Suprapubic skin (tissue), 4 donors: ENCODE data around the gene CNDP1. TPM values are rescaled to one million over a fixed set of nuclear protein-coding genes. Genes with fewer than 3 reads are reported as not detected.
"Not testable (repeated sequence)": the region's sequence is repeated elsewhere in the genome, so short reads cannot be mapped to it uniquely, and the experiment has no call there.

Experiments used
- DNase-seq, 2 donors: peaks; one replicate each; pipeline ENCODE4 v3.0.0-alpha.2; 2019; ENCODE audit warnings: low spot score in 2 of 2
- H3K27ac ChIP-seq: fragments of 200-600 bp; sonication (generic); one replicate; pipeline ENCODE4 v1.5.1; 2019
- H3K27me3 ChIP-seq: fragments of 200-600 bp; sonication (generic); one replicate; pipeline ENCODE4 v1.5.1; 2019
- H3K36me3 ChIP-seq: fragments of 200-600 bp; sonication (generic); one replicate; pipeline ENCODE4 v1.5.1; 2019
- H3K4me1 ChIP-seq: fragments of 200-600 bp; sonication (generic); one replicate; pipeline ENCODE4 v1.5.1; 2019
- H3K4me3 ChIP-seq: fragments of 200-600 bp; sonication (generic); one replicate; pipeline ENCODE4 v1.5.1; 2019; ENCODE audit warnings: mild to moderate bottlenecking
- H3K9me3 ChIP-seq: fragments of 200-600 bp; sonication (generic); one replicate; pipeline ENCODE4 v1.5.1; 2019
- EP300 ChIP-seq: sonication (generic); formaldehyde crosslinking; IDR thresholded peaks from one replicate; pipeline ENCODE4 v1.6.1; 2017; ENCODE audit warnings: antibody characterized with exemption
- POLR2A ChIP-seq, 2 donors: fragments of 450-650 bp; IDR thresholded peaks; one replicate each; pipeline ENCODE4 v1.6.1; 2017; ENCODE audit warnings: antibody characterized with exemption in 2 of 2, mild to moderate bottlenecking in 2 of 2, moderate library complexity in 2 of 2
- POLR2AphosphoS5 ChIP-seq, 3 donors: sonication (generic); formaldehyde crosslinking; IDR thresholded peaks; one replicate each; pipeline ENCODE4 v1.6.1; 2017; ENCODE audit warnings: antibody characterized with exemption in 3 of 3
- WGBS: methylation state at CpG from one replicate; pipeline ENCODE4 v1.1.5; 2018; 5-methylcytosine and 5-hydroxymethylcytosine counted together
- total RNA-seq, 4 donors: library from RNA; depleted of rRNA; stranded (reverse); fragments of >200 nt; gene quantifications; one replicate each; pipeline ENCODE4 v1.1.0, GENCODE V29; 2016
- TF ChIP-seq, protein P1 (sequence below), 2 donors: fragments of 200-600 bp in 1 of 2; fragments of 450-650 bp in 1 of 2; sonication (generic) in 1 of 2; IDR thresholded peaks; one replicate each; pipeline ENCODE4 v1.5.1; 2016 to 2019; ENCODE audit warnings: antibody characterized with exemption in 2 of 2, mild to moderate bottlenecking in 1 of 2, moderate library complexity in 1 of 2

CNDP1 gene
- total RNA-seq, 4 donors from 2014 or later: 0.21 to 1.1 (median 0.97) TPM; not detected in 1

DNA sequence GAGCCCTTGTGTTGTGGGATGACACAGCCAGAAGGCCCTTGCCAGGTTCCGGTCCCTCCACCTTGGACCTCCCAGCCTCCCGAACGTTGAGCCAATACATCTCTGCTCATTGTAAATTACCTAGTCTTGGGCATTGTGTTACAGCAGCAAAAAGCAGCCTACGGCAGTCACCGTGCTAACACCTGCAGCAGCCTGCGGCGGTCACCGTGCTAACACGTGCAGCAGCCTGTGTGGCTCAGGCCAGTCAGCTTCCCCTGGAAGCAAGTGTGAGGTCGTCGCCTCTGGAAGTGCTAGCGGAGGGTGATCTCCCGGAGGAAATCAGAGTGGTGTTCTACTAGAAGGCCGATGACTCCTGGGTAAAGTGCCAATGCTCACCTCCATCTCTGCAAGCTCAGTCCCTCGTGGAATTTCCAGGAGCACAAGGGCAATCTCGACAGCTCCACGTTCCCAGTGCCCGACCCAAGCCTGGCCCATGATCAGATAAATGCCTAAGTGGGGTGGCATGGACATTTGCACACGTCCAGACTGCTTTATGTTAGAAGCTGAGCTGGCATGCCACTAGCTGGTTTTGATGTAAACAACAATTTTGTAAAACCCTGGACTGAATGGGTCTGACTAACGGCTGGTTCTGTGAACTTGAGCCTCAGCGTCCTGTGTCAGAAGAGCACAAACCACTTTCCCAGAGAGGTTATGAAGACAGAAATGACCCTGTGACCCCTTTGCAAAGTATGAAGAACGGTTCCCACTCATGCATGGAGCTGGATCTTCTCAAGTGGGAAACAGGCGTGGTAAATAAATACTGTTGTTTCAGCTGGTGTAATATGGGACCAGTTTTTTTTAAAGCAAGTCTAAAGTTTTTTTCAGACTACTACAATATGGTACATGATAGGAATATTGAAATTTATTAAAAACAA, 11.4 kb upstream of the CNDP1 start:
- peaks cover 40% of the 10 kb centered on the region for H3K36me3 ChIP-seq
- no peaks in the 10 kb centered on the region for H3K27me3 ChIP-seq
- H3K4me3 ChIP-seq: no peak overlapping the region
- H3K9me3 ChIP-seq: no peaks in the 10 kb centered on the region
- peaks cover 4% of the 10 kb centered on the region for H3K4me1 ChIP-seq
- no peak overlapping the region for H3K27ac ChIP-seq
- DNase-seq: peak in 1 of 2 donors; percentile 49
- 89% methylated on average over 18 of the region's 23 CpGs for WGBS
- TF ChIP-seq, protein P1, sequence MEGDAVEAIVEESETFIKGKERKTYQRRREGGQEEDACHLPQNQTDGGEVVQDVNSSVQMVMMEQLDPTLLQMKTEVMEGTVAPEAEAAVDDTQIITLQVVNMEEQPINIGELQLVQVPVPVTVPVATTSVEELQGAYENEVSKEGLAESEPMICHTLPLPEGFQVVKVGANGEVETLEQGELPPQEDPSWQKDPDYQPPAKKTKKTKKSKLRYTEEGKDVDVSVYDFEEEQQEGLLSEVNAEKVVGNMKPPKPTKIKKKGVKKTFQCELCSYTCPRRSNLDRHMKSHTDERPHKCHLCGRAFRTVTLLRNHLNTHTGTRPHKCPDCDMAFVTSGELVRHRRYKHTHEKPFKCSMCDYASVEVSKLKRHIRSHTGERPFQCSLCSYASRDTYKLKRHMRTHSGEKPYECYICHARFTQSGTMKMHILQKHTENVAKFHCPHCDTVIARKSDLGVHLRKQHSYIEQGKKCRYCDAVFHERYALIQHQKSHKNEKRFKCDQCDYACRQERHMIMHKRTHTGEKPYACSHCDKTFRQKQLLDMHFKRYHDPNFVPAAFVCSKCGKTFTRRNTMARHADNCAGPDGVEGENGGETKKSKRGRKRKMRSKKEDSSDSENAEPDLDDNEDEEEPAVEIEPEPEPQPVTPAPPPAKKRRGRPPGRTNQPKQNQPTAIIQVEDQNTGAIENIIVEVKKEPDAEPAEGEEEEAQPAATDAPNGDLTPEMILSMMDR (IDR thresholded peaks at IDR 0.05): no peak
- no peak for TF ChIP-seq POLR2A (IDR thresholded peaks at IDR 0.05)
- TF ChIP-seq EP300: no peak
- no peak for TF ChIP-seq POLR2AphosphoS5 (IDR thresholded peaks at IDR 0.05)

DNA sequence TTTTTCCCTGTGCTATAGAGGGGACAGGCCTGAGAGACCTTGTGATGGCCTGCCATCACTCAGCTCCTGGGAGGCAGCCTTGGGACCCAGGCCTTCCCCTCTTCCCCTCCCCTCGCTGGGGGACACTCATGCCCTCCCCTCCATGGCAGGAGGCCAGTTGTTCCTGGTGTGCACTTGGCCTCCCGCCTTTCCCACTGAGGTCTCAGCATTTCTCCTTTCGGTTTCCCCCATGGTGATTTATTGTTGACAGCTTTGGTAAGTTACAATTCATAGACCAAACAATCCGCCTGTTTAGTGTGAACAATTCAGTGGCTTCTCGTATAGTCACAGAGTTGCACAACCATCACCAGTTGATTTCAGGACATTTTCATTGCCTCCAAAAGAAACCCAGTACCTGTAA, 10.2 kb upstream of the CNDP1 start:
- Histone ChIP-seq H3K36me3 (peaks cover 27% of the 10 kb centered on the region), H3K9me3 (no peaks in the 10 kb centered on the region), H3K27ac (no peak overlapping the region), H3K4me3 (no peak overlapping the region), H3K4me1 (peaks cover 4% of the 10 kb centered on the region), H3K27me3 (no peaks in the 10 kb centered on the region)
- WGBS: 46% methylated on average over 5 of the region's 5 CpGs
- no peak for DNase-seq
- TF ChIP-seq EP300: no peak
- no peak for TF ChIP-seq POLR2A (IDR thresholded peaks at IDR 0.05)
- no peak for TF ChIP-seq POLR2AphosphoS5 (IDR thresholded peaks at IDR 0.05)
- TF ChIP-seq, protein P1 (IDR thresholded peaks at IDR 0.05): no peak

DNA sequence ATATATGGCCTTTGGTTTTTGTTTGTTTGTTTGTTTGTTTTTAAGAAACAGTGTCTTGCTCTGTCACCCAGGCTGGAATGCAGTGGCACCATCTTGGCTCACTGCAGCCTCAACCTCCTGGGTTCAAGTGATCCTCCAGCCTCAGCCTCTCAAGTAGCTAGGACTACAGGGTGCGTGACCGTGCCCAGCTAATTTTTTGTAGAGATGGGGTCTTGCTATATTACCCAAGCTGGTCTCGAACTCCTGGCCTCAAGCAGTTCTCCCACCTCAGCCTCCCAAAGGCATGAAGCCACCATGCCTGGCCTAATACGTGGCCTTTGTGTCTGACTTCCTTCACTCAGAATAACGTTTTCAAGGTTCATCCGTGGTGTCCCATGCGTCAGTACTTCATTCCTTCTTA, 9.4 kb upstream of the CNDP1 start:
- not testable (repeated sequence) for H3K4me3 ChIP-seq, H3K9me3 ChIP-seq, H3K27me3 ChIP-seq, DNase-seq, H3K4me1 ChIP-seq, H3K27ac ChIP-seq
- 97% methylated on average over 7 of the region's 7 CpGs for WGBS
- H3K36me3 ChIP-seq: peaks cover 19% of the 10 kb centered on the region

DNA sequence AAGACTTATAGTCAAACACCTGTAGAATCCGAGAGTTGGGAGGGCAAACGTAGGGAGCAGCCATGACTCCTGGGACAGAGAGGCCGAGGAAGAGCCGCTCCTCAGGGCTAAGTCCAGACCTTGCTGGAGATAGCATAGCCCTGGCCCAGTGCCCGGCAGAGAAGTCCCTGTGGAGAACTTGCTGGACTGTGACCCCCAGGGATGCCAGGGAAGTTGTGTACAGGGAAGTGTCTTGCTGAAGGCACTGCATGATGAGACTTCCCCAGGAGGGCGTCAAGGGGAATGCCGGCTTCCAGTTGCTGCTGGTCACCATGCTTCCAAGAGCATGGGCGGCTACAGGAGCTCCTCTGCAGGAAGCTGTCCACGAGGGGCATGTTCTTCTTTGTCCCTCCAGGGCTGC, 8.6 kb upstream of the CNDP1 start:
- H3K9me3 ChIP-seq: no peaks in the 10 kb centered on the region
- DNase-seq: no peak
- no peak overlapping the region for H3K4me3 ChIP-seq
- H3K27me3 ChIP-seq: no peaks in the 10 kb centered on the region
- peaks cover 11% of the 10 kb centered on the region for H3K36me3 ChIP-seq
- no peak for TF ChIP-seq POLR2AphosphoS5 (IDR thresholded peaks at IDR 0.05)
- TF ChIP-seq, protein P1 (IDR thresholded peaks at IDR 0.05): no peak
- TF ChIP-seq EP300: no peak
- TF ChIP-seq POLR2A (IDR thresholded peaks at IDR 0.05): no peak
- peaks cover 4% of the 10 kb centered on the region for H3K4me1 ChIP-seq
- 80% methylated on average over 5 of the region's 9 CpGs for WGBS
- H3K27ac ChIP-seq: no peak overlapping the region

DNA sequence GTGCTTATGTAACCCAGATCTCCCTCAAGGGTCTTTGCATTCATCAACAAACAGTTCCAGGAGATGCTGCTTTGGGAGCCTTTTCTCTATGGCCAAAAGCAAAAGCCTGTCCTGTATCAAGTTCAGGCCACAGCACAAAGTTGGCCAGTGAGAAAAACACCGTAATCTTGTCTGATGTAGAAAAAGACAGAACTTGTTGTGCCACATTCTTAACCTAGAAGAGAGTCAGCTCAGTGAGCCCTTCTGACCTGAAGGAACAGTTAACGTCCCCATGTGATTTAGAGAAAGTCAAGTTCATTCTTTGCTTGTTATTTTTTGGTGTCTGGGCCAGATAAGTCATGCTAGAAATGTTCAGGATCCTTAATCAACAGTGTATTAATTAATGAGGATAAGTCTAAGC, 7.8 kb upstream of the CNDP1 start:
- Histone ChIP-seq H3K9me3 (no peaks in the 10 kb centered on the region), H3K4me3 (no peak overlapping the region), H3K27ac (no peak overlapping the region), H3K27me3 (no peaks in the 10 kb centered on the region), H3K36me3 (peaks cover 4% of the 10 kb centered on the region), H3K4me1 (peaks cover 4% of the 10 kb centered on the region)
- DNase-seq: no peak
- TF ChIP-seq EP300 (no peak), POLR2AphosphoS5 (IDR thresholded peaks at IDR 0.05) (no peak), POLR2A (IDR thresholded peaks at IDR 0.05) (no peak)
- TF ChIP-seq, protein P1 (IDR thresholded peaks at IDR 0.05): no peak
- WGBS: 54% methylated on average over 2 of the region's 2 CpGs
